IPS-20b (cell line): ENCODE measurements around the gene TMEM248.
"Not testable (repeated sequence)": the region's sequence is repeated elsewhere in the genome, so short reads cannot be mapped to it uniquely, and the experiment has no call there.

Experiments
- H3K27ac ChIP-seq: one replicate; pipeline ENCODE4 v1.5.1; 2013; ENCODE audit warnings: low read length
- H3K27me3 ChIP-seq: 2 replicates; pipeline ENCODE4 v1.6.1; 2013; ENCODE audit warnings: mild to moderate bottlenecking, low read length, inconsistent platforms; ENCODE audit not compliant: insufficient read depth
- H3K36me3 ChIP-seq: 2 replicates; pipeline ENCODE4 v1.6.1; 2013; ENCODE audit warnings: low read depth, mild to moderate bottlenecking, inconsistent platforms, low read length, moderate library complexity; ENCODE audit not compliant: insufficient read depth
- H3K4me1 ChIP-seq: 2 replicates; pipeline ENCODE4 v1.6.1; 2013; ENCODE audit warnings: mild to moderate bottlenecking, control low read depth, inconsistent platforms, low read length, moderate library complexity; ENCODE audit not compliant: insufficient read depth
- H3K4me3 ChIP-seq: 2 replicates; pipeline ENCODE4 v1.5.1; 2013; ENCODE audit warnings: mild to moderate bottlenecking, low read length, inconsistent platforms
- H3K9ac ChIP-seq: 2 replicates; pipeline ENCODE4 v1.6.1; 2013; ENCODE audit warnings: low read depth, mild to moderate bottlenecking, inconsistent platforms, low read length, moderate library complexity
- H3K9me3 ChIP-seq: 2 replicates; pipeline ENCODE4 v1.6.1; 2013; ENCODE audit warnings: mild to moderate bottlenecking, low read depth, low read length, inconsistent platforms; ENCODE audit not compliant: insufficient read depth

Gene TMEM248

DNA sequence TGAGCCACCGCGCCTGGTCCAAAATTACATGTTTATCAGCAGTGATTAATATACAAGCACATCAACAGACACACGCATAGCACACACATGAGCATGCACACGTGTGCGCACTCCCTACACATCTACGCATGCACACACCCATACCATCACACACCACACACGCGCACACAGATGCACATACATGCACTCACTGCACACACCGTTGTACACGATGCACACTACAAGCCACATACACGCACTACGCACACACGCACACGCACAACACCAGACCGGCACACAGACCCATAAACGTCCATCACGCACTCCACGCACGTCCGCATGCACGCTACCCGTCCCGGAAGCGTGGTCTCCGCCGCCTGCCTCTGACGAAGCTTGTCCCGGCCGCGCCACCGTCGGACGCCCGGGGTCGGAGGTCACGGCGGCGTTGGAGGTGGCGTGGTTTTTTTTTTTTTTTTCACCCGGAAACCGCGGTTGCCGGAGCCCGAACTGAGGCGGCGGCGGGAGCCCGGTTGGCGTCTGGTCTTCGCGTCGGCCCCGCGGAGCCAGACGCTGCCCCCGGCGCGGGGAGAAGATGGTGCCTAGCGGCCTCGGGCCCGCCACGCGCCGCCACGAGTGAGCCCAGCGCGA is at the start of gene TMEM248:
Gene TMEM248, plus strand, starts transcription at position 457 of the 627 bp plus-strand sequence. CDS start 20,641 bp downstream, outside the sequence.
- no peaks in the 10 kb centered on the region for H3K36me3 ChIP-seq
- H3K9ac ChIP-seq: peak within 1 kb of the TSS; percentile 91; the same call in 1 of the 2 replicates
- H3K9me3 ChIP-seq: no peaks in the 10 kb centered on the region
- H3K4me3 ChIP-seq: peak within 1 kb of the TSS; percentile 87
- peaks cover 5% of the 10 kb centered on the region; the same call in 1 of the 2 replicates for H3K4me1 ChIP-seq
- no peaks in the 10 kb centered on the region for H3K27me3 ChIP-seq
- peak within 1 kb of the TSS; percentile 30 for H3K27ac ChIP-seq

GRCh38 chr7:66873476-66873875 is 47.5 kb upstream of the TMEM248 start:
- Histone ChIP-seq H3K9ac (no peak overlapping the region), H3K36me3 (0 out of 2 replicates have a peak, but pooled peaks cover 3% of the 10 kb centered on the region), H3K4me1 (peaks cover 9% of the 10 kb centered on the region), H3K27me3 (no peaks in the 10 kb centered on the region), H3K4me3 (no peak overlapping the region), H3K9me3 (no peaks in the 10 kb centered on the region), H3K27ac (no peak overlapping the region)

GRCh38 chr7:66877577-66878300 is 43.3 kb upstream of the TMEM248 start:
- H3K4me3 ChIP-seq: no peak overlapping the region
- peaks cover 8% of the 10 kb centered on the region; the same call in 1 of the 2 replicates for H3K36me3 ChIP-seq
- H3K27me3 ChIP-seq: no peaks in the 10 kb centered on the region
- H3K9ac ChIP-seq: no peak overlapping the region
- H3K9me3 ChIP-seq: no peaks in the 10 kb centered on the region
- H3K27ac ChIP-seq: no peak overlapping the region
- no peaks in the 10 kb centered on the region for H3K4me1 ChIP-seq

DNA sequence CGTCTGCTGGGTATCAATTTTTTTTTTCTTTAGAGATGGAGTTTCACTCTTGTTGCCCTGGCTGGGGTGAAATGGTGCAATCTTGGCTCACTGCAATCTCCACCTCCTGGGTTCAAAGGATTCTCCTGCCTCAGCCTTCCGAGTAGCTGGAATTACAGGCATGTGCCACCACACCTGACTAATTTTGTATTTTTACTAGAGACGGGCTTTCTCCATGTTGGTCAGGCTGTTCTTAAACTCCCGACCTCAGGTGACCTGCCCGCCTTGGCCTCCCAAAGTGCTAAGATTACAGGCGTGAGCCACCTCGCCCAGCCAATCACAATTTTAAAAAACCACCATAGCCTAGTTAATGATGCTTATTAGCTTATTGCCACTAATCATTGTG is 42.7 kb upstream of the TMEM248 start:
- H3K4me3 ChIP-seq, H3K9ac ChIP-seq, H3K27ac ChIP-seq, H3K27me3 ChIP-seq, H3K36me3 ChIP-seq, H3K9me3 ChIP-seq, H3K4me1 ChIP-seq: not testable (repeated sequence)

- H3K27me3 ChIP-seq: no peaks in the 10 kb centered on the region
- H3K27ac ChIP-seq: no peak overlapping the region
- peaks cover 13% of the 10 kb centered on the region; the same call in 1 of the 2 replicates for H3K36me3 ChIP-seq
Measured at GRCh38 chr7:66880053-66880452, 41.0 kb upstream of the TMEM248 start.

DNA sequence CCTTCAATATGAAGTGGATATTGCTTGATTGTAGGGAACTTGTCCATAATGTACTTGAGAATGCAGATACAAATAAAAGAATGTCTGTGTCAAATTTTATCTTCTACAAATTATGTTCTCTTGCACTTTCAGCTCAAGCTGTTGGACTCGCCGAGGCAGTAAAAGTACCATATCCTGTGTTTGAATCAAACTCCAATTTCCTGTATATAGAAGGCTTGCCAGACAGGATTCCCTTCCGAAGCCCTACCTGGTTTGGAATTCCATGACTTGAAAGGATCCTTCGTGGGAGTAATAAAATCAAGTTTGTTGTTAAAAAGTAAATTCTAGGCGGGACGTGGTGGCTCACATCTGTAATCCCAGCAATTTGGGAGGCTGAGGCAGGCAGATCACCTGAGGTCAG is 40.4 kb upstream of the TMEM248 start:
- H3K9me3 ChIP-seq, H3K9ac ChIP-seq, H3K27ac ChIP-seq, H3K27me3 ChIP-seq, H3K4me3 ChIP-seq, H3K4me1 ChIP-seq: not testable (repeated sequence)
- H3K36me3 ChIP-seq: peaks cover 13% of the 10 kb centered on the region; the same call in 1 of the 2 replicates

More at GRCh38 chr7:66880053-66880452, 41.0 kb upstream of the TMEM248 start:
- Histone ChIP-seq H3K4me3 (no peak overlapping the region), H3K9ac (no peak overlapping the region), H3K4me1 (no peaks in the 10 kb centered on the region), H3K9me3 (no peaks in the 10 kb centered on the region)

GRCh38 chr7:66883716-66884115 is 37.3 kb upstream of the TMEM248 start:
- Histone ChIP-seq H3K27me3 (no peaks in the 10 kb centered on the region), H3K9me3 (no peaks in the 10 kb centered on the region), H3K4me1 (no peaks in the 10 kb centered on the region), H3K27ac (no peak overlapping the region), H3K9ac (no peak overlapping the region), H3K36me3 (peaks cover 13% of the 10 kb centered on the region; the same call in 1 of the 2 replicates), H3K4me3 (no peak overlapping the region)

- not testable (repeated sequence) for H3K9ac ChIP-seq, H3K27ac ChIP-seq, H3K36me3 ChIP-seq, H3K27me3 ChIP-seq, H3K4me3 ChIP-seq, H3K9me3 ChIP-seq, H3K4me1 ChIP-seq
Measured at GRCh38 chr7:66884556-66884955, 36.5 kb upstream of the TMEM248 start.

- no peak overlapping the region for H3K27ac ChIP-seq
- H3K9ac ChIP-seq: no peak overlapping the region
- H3K27me3 ChIP-seq: no peaks in the 10 kb centered on the region
- peaks cover 10% of the 10 kb centered on the region; the same call in 1 of the 2 replicates for H3K36me3 ChIP-seq
- no peaks in the 10 kb centered on the region for H3K4me1 ChIP-seq
- no peak overlapping the region for H3K4me3 ChIP-seq
- H3K9me3 ChIP-seq: no peaks in the 10 kb centered on the region
Measured at GRCh38 chr7:66886152-66886551, 34.9 kb upstream of the TMEM248 start.

DNA sequence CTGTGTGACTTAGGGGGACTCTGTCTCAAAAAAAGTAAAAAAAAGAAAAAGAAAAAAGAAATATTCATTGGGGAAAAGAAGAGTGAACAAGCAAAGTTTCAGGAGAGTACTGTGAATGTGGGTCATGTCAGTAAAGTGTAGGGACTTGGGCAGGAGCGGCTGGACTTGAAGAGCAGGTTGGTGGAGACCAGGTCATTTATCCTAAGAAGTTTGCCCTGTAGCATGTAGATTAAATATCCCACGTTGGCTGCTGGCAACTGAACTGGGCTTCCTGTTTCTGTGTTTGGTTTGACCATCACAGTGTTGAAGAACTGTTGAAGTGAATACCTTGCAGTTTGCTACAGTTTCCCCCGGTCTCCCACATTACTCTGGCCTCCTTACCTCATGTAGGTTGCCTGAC is 32.8 kb upstream of the TMEM248 start:
- H3K27ac ChIP-seq, H3K4me3 ChIP-seq, H3K36me3 ChIP-seq, H3K9me3 ChIP-seq, H3K27me3 ChIP-seq, H3K4me1 ChIP-seq, H3K9ac ChIP-seq: not testable (repeated sequence)

- Histone ChIP-seq H3K36me3 (no peaks in the 10 kb centered on the region; the same call in 1 of the 2 replicates), H3K27me3 (no peaks in the 10 kb centered on the region), H3K9me3 (no peaks in the 10 kb centered on the region), H3K4me1 (no peaks in the 10 kb centered on the region), H3K4me3 (no peak overlapping the region), H3K9ac (no peak overlapping the region), H3K27ac (no peak overlapping the region)
Measured at GRCh38 chr7:66894463-66895080, 26.5 kb upstream of the TMEM248 start.

GRCh38 chr7:66896441-66896840 is 24.6 kb upstream of the TMEM248 start:
- Histone ChIP-seq H3K36me3 (peaks cover 6% of the 10 kb centered on the region; the same call in 1 of the 2 replicates), H3K9ac (no peak overlapping the region), H3K27me3 (no peaks in the 10 kb centered on the region), H3K4me3 (no peak overlapping the region), H3K27ac (no peak overlapping the region), H3K9me3 (no peaks in the 10 kb centered on the region), H3K4me1 (no peaks in the 10 kb centered on the region)
